Effector memory CD4-positive, alpha-beta T cell (primary cell): ENCODE data around the gene DGKI.
A peak's percentile ranks its signal among the peaks of the same experiment; 100 is the strongest.

Experiments used
- DNase-seq, 3 donors: peaks; one replicate each; pipeline ENCODE4 v3.0.0-alpha.2; 2020
- H3K27ac ChIP-seq: 2 replicates; pipeline ENCODE4 v1.7.0; 2013; ENCODE audit warnings: mild to moderate bottlenecking, low read length, moderate library complexity; ENCODE audit not compliant: insufficient read depth, poor library complexity, severe bottlenecking
- H3K27me3 ChIP-seq: replicated peaks from 2 replicates; pipeline ENCODE4 v1.7.0; 2013; ENCODE audit warnings: mild to moderate bottlenecking, low read length; ENCODE audit not compliant: insufficient read depth, control insufficient read depth, poor library complexity, severe bottlenecking
- H3K36me3 ChIP-seq: 2 replicates; pipeline ENCODE4 v1.7.0; 2013; ENCODE audit warnings: mild to moderate bottlenecking, low read length, moderate library complexity; ENCODE audit not compliant: control insufficient read depth, insufficient read depth
- H3K4me1 ChIP-seq: 2 replicates; pipeline ENCODE4 v1.7.0; 2013; ENCODE audit warnings: low read length, mild to moderate bottlenecking; ENCODE audit not compliant: control insufficient read depth, insufficient read depth, poor library complexity, severe bottlenecking
- H3K4me3 ChIP-seq: 2 replicates; pipeline ENCODE4 v1.7.0; 2013; ENCODE audit warnings: low read length, low read depth, mild to moderate bottlenecking; ENCODE audit not compliant: insufficient read depth, poor library complexity, severe bottlenecking
- H3K9me3 ChIP-seq: 2 replicates; pipeline ENCODE4 v1.7.0; 2013; ENCODE audit warnings: mild to moderate bottlenecking, low read length, moderate library complexity; ENCODE audit not compliant: control insufficient read depth

Gene DGKI

DNA sequence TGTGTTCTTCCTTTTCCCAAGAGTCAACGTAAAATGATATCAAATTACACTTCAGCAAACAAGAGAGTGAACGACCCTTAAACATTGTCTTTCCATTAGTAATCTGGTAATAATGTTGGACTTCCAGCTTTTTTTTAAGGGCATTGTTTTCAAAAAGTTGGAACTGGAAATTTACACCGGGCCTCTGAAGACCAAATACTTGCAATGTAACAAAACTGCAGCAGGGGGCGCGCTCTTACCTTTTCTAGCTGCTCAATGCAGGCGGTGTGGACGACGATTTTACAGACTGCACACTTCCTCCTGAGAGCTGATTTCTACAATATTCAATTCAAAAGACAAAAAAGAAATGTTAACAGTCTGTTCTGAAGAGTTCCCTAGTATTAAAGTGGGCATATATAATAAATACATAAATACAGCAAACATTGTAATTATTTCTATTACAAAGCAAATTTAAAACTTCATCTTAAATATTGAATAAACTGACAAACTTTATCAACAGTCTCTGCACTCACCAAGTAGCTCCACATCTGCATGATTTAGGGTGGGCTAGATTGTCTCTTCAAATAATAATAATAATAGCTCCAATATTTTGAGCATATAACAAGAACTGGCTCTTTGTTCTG, 190.4 kb downstream of the DGKI start:
- Histone ChIP-seq H3K4me1 (no peaks in the 10 kb centered on the region), H3K27ac (no peak overlapping the region), H3K9me3 (no peaks in the 10 kb centered on the region), H3K27me3 (no peaks in the 10 kb centered on the region), H3K4me3 (no peak overlapping the region), H3K36me3 (no peaks in the 10 kb centered on the region)
- DNase-seq, result peak in 2 of 3 donors; percentile 2 to 15

DNA sequence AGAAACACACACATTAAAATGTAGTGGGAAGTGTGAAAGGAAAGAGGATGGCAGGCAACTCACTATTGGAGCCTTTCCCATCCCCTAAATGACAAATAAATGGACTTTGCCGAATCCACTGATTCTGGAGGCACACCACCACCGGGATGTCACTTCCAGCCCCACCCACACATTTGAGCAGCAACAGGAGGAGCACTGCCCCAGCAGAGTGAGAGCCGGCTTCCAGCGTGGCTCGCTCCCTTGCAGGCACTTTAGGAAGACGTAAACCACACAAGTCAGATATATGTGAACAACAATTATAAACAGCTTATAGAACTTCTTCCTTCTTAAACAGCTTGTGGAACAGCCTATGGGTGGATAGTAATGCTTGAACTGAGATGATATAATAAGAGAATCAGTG, 191.0 kb downstream of the DGKI start:
- no peak for DNase-seq
- H3K27ac ChIP-seq, result no peak overlapping the region
- no peaks in the 10 kb centered on the region for H3K27me3 ChIP-seq
- H3K4me1 ChIP-seq, result no peaks in the 10 kb centered on the region
- no peak overlapping the region for H3K4me3 ChIP-seq
- H3K36me3 ChIP-seq, result no peaks in the 10 kb centered on the region
- H3K9me3 ChIP-seq, result no peaks in the 10 kb centered on the region

DNA sequence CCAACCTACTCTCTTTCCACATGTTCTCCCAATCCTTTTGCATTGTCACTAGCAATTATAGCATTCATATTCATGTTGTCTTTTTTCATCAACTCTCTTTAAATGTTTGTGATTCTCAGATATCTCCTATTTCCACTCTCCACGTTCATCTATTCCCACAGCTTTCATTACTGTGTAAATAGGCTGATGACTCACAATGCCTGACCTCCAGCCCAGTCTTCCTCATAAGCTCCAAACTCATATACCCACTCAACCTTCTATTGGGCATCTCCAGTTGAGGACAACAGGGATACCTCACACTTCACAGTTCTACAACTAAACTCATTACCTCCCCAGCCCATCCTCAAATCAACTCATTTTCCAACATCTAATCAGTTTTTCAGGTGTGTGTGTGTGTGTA, 194.1 kb downstream of the DGKI start:
- no peak overlapping the region for H3K4me3 ChIP-seq
- H3K36me3 ChIP-seq, result no peaks in the 10 kb centered on the region
- H3K27ac ChIP-seq, result no peak overlapping the region
- H3K27me3 ChIP-seq, result no peaks in the 10 kb centered on the region
- no peaks in the 10 kb centered on the region for H3K4me1 ChIP-seq
- no peaks in the 10 kb centered on the region for H3K9me3 ChIP-seq
- DNase-seq, result no peak

DNA sequence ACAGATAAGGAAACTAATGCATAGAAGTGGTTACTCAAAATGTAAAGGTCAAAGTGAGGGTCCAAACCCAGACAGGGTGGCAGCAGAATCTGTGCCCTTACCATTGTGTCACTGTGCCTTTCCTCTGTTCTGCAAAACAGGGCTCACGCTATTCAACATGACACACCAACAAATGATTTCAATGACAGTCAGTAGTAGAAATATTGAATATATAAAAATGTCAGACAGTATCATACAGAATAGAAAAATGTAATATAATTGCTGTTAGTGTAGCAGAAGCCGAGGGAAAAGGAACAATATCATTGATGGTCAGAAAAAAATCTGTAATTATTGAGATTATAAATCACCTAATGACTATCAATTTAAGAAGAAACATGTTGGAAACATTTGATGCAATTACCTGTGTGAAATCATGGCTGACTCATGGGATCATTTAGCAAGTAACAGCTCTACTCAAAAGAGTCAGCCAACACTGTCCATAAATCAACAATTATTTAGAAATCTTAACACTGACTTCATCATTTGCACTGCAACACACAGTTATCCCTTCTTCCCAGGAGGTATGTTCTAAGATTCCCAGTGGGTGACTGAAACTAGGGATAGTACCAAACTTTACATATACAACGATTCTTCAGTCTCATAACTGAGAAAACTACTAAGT, 198.7 kb downstream of the DGKI start:
- no peaks in the 10 kb centered on the region for H3K36me3 ChIP-seq

DNA sequence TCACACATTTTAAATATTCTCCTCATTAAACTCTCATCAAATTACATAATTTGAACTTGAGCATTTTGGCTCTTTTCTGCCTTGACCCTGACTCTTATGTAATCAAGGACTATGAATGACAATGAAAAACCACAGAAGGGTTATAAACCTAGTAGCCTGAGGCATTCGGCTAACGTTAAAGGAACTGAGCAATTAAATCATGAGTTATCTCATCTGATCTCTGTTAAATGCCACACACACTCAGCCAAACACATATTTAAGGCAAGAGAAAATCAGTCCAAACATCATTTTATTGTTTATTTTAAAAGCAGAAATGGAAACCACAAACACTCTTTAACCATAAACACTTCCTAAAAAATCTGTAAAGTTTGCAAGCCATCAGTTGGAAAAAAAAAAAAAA, 204.3 kb downstream of the DGKI start:
- Histone ChIP-seq H3K36me3 (no peaks in the 10 kb centered on the region), H3K27me3 (no peaks in the 10 kb centered on the region), H3K4me3 (no peak overlapping the region), H3K27ac (no peak overlapping the region), H3K4me1 (no peaks in the 10 kb centered on the region), H3K9me3 (no peaks in the 10 kb centered on the region)
- DNase-seq, result no peak

More for the DNA sequence above, 198.7 kb downstream of the DGKI start:
- Histone ChIP-seq H3K27ac (no peak overlapping the region), H3K4me1 (no peaks in the 10 kb centered on the region), H3K27me3 (no peaks in the 10 kb centered on the region), H3K4me3 (no peak overlapping the region), H3K9me3 (no peaks in the 10 kb centered on the region)
- no peak for DNase-seq

DNA sequence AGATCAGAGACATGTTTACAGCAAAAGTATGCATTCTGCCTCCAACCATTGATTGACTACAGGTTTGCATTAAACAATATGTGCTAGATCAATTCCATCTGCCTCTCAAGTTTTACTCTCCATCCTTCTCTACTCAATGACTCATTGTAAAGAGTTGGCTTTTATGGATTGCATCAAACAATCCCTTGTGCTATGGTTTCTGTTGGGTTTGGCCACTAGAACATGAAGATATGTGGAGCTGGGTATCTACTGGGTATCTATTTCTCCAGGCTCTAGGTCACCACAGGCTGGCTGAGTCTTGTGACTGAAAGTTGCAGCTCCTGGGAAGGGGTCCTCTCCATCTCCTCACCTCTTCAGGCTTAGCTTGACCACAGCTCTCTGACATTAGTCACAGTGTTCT, 204.7 kb downstream of the DGKI start:
- no peaks in the 10 kb centered on the region for H3K4me1 ChIP-seq
- H3K4me3 ChIP-seq, result no peak overlapping the region
- H3K36me3 ChIP-seq, result no peaks in the 10 kb centered on the region
- H3K27ac ChIP-seq, result no peak overlapping the region
- no peaks in the 10 kb centered on the region for H3K27me3 ChIP-seq
- no peak for DNase-seq
- no peaks in the 10 kb centered on the region for H3K9me3 ChIP-seq

DNA sequence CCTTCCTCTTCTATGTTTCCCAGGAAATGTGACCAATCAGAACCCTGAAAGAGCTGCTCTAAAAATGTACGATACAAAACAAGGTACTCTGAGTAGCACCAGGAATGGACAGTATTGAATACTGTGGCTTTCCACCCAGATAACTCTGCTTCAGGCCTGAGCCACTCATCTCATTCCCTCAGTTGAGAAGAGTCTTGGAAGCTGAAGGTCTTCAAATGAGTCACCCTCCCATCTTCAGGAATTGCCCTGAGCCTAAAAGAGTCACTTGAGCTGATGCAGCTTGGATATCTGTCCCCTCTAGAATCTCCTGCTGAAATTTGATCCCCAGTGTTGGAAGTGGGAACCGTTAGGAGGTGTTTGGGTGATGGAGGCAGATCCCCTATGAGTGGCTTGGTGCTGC, 210.4 kb downstream of the DGKI start:
- Histone ChIP-seq H3K9me3 (no peaks in the 10 kb centered on the region), H3K36me3 (no peaks in the 10 kb centered on the region), H3K27ac (no peak overlapping the region), H3K4me1 (no peaks in the 10 kb centered on the region), H3K4me3 (no peak overlapping the region), H3K27me3 (no peaks in the 10 kb centered on the region)
- no peak for DNase-seq

DNA sequence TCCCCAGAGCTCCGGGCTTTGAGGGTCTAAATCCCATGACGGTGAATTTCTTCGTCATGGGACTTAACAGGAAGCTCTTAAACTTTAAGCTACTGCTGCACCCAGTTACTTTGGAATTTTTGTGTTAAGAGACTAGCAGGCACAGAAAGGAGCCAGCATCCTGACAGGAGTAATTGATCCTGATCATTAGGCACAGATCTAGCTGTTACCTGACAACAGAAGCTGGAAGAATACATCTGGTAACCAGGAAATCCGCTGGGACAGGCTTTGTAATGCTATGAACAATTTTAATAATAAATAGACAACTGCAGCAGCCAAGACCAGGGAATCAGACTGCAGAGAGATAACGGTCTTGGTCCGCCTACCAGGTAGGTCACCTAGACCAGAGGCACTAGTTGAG, 210.9 kb downstream of the DGKI start:
- H3K36me3 ChIP-seq, result no peaks in the 10 kb centered on the region
- no peaks in the 10 kb centered on the region for H3K27me3 ChIP-seq
- no peaks in the 10 kb centered on the region for H3K9me3 ChIP-seq
- no peak overlapping the region for H3K4me3 ChIP-seq
- no peaks in the 10 kb centered on the region for H3K4me1 ChIP-seq
- DNase-seq, result no peak
- H3K27ac ChIP-seq, result no peak overlapping the region

DNA sequence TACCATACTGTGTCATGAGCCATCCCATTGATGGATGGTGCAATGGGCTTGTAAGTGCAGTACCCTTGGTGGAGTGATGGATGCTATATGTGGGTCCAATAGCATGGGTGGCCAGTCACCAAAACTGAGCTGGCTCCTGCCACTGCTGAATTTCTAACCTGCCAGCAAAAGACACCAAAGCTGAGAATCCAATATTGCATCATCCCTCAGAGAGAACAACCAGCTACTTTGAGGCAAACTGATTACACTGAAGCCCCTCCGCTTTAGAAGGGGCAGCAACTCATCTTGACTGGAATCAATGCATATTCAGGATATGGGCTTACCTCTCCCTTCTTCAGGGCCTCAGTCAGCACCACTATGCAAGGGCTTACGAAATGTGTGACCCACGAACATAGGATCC, 211.6 kb downstream of the DGKI start:
- H3K4me3 ChIP-seq, result no peak overlapping the region
- no peak overlapping the region for H3K27ac ChIP-seq
- no peak for DNase-seq
- H3K36me3 ChIP-seq, result no peaks in the 10 kb centered on the region
- no peaks in the 10 kb centered on the region for H3K9me3 ChIP-seq
- H3K4me1 ChIP-seq, result no peaks in the 10 kb centered on the region
- no peaks in the 10 kb centered on the region for H3K27me3 ChIP-seq

DNA sequence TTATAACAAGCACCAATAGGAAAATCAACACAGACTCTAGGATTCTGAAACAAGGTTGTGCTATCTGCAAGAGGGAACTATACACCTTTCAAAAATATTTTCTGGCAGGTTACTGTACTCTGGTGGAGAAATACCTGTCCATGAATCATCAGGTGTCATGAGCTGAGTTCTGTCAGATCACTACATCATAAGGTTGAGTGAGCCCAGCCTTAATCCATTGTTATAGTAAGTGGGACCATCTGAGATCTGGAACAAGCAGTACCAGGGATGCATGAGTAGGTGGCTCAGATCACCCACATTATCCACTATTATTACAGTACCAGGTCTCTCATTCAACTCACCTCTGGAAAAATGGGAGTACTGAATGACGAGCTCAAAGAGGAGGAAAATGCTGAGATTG, 212.4 kb downstream of the DGKI start:
- DNase-seq, result no peak
- Histone ChIP-seq H3K27ac (no peak overlapping the region), H3K4me1 (no peaks in the 10 kb centered on the region), H3K27me3 (no peaks in the 10 kb centered on the region), H3K9me3 (no peaks in the 10 kb centered on the region), H3K4me3 (no peak overlapping the region), H3K36me3 (no peaks in the 10 kb centered on the region)
